WTC11 (cell line): ENCODE results near the gene MAGI2. TPM values are rescaled to one million over a fixed set of nuclear protein-coding genes. Genes with fewer than 3 reads are reported as not detected.

Experiments used
- ATAC-seq: fragments of 200-7000 bp; cut with Tn5 transposase; 2 replicates; pipeline ENCODE4 v1.10.0; 2021; ENCODE audit warnings: mild to moderate bottlenecking, moderate library complexity
- CTCF ChIA-PET: fragments of 300-600 bp; sonication (Branson Sonifier 250); formaldehyde crosslinking; loops from one replicate; lab custom pipeline; 2021; ENCODE audit warnings: antibody characterized with exemption; lab: Charles Lee
- POLR2A ChIA-PET: fragments of 350-600 bp; sonication (Branson Sonifier 250); formaldehyde crosslinking; loops from one replicate; lab custom pipeline; 2021; ENCODE audit warnings: antibody characterized with exemption; lab: Charles Lee
- DNase-seq: peaks from one replicate; pipeline ENCODE4 v3.0.0; 2021; ENCODE audit warnings: low spot score
- H3K27ac Mint-ChIP-seq: 2 replicates; pipeline ENCODE4 v1.8.0; 2021; ENCODE audit warnings: mixed read lengths
- H3K27me3 Mint-ChIP-seq: 2 replicates; pipeline ENCODE4 v1.8.0; 2021; ENCODE audit warnings: low read depth, mild to moderate bottlenecking, moderate library complexity, mixed read lengths
- H3K36me3 Mint-ChIP-seq: 2 replicates; pipeline ENCODE4 v1.8.0; 2021; ENCODE audit warnings: mixed read lengths
- H3K4me1 Mint-ChIP-seq: 2 replicates; pipeline ENCODE4 v1.8.0; 2022; ENCODE audit warnings: mixed read lengths
- H3K4me3 Mint-ChIP-seq: 2 replicates; pipeline ENCODE4 v1.8.0; 2021; ENCODE audit warnings: mild to moderate bottlenecking, moderate library complexity, mixed read lengths
- H3K9me3 Mint-ChIP-seq: 2 replicates; pipeline ENCODE4 v1.8.0; 2021; ENCODE audit warnings: mixed read lengths
- CREB1 ChIP-seq: sonication (generic); formaldehyde crosslinking; IDR thresholded peaks from 2 replicates; pipeline ENCODE4 v1.8.0; 2023; ENCODE audit warnings: mild to moderate bottlenecking, missing genetic modification reagents
- FOXP1 ChIP-seq: sonication (generic); formaldehyde crosslinking; IDR thresholded peaks from 2 replicates; pipeline ENCODE4 v1.8.0; 2022; ENCODE audit warnings: missing genetic modification reagents, mild to moderate bottlenecking, moderate library complexity, borderline replicate concordance
- KAT7 ChIP-seq: sonication (generic); formaldehyde crosslinking; IDR thresholded peaks from 2 replicates; pipeline ENCODE4 v1.8.1; 2023; ENCODE audit warnings: missing genetic modification reagents, mild to moderate bottlenecking, borderline replicate concordance
- MYBL2 ChIP-seq: sonication (generic); formaldehyde crosslinking; IDR thresholded peaks from 2 replicates; pipeline ENCODE4 v1.8.1; 2023; ENCODE audit warnings: mild to moderate bottlenecking, moderate library complexity, missing genetic modification reagents
- NFYB ChIP-seq: sonication (generic); formaldehyde crosslinking; conservative IDR thresholded peaks from 2 replicates; pipeline ENCODE4 v1.8.0; 2022; ENCODE audit warnings: low read depth, missing genetic modification reagents
- NR2C2 ChIP-seq: sonication (generic); formaldehyde crosslinking; IDR thresholded peaks from 2 replicates; pipeline ENCODE4 v1.8.0; 2022; ENCODE audit warnings: mild to moderate bottlenecking, missing genetic modification reagents
- NR3C1 ChIP-seq: sonication (generic); formaldehyde crosslinking; conservative IDR thresholded peaks from 2 replicates; pipeline ENCODE4 v1.8.1; 2023; ENCODE audit warnings: low read depth, mild to moderate bottlenecking, missing genetic modification reagents
- RELA ChIP-seq: sonication (generic); formaldehyde crosslinking; IDR thresholded peaks from 2 replicates; pipeline ENCODE4 v1.8.1; 2022; ENCODE audit warnings: missing genetic modification reagents, mild to moderate bottlenecking, borderline replicate concordance
- TEAD1 ChIP-seq: sonication (generic); formaldehyde crosslinking; IDR thresholded peaks from 2 replicates; pipeline ENCODE4 v1.8.0; 2022; ENCODE audit warnings: mild to moderate bottlenecking, missing genetic modification reagents
- TP53 ChIP-seq: sonication (generic); formaldehyde crosslinking; IDR thresholded peaks from 2 replicates; pipeline ENCODE4 v1.8.1; 2023; ENCODE audit warnings: mild to moderate bottlenecking, missing genetic modification reagents
- ZNF671 ChIP-seq: fragments of 250-450 bp; sonication (Bioruptor Pico); IDR thresholded peaks from 2 replicates; pipeline ENCODE4 v1.8.0; 2021; ENCODE audit warnings: mild to moderate bottlenecking
- total RNA-seq: library from RNA; stranded (reverse); gene quantifications from 3 replicates; pipeline ENCODE4 v1.2.3, GENCODE V29; 2021
- TF ChIP-seq, protein P1 (sequence below): sonication (generic); formaldehyde crosslinking; IDR thresholded peaks from 2 replicates; pipeline ENCODE4 v1.8.1; 2022; ENCODE audit warnings: low read depth, missing genetic modification reagents, borderline replicate concordance
- TF ChIP-seq, protein P2 (sequence below): sonication (generic); formaldehyde crosslinking; IDR thresholded peaks from 2 replicates; pipeline ENCODE4 v1.8.1; 2023; ENCODE audit warnings: mild to moderate bottlenecking, missing genetic modification reagents, borderline replicate concordance
- TF ChIP-seq, protein P3 (sequence below): sonication (generic); formaldehyde crosslinking; IDR thresholded peaks from 2 replicates; pipeline ENCODE4 v1.8.1; 2023; ENCODE audit warnings: mild to moderate bottlenecking, moderate library complexity, missing genetic modification reagents
- TF ChIP-seq, protein P4 (sequence below): fragments of 250-450 bp; sonication (Bioruptor Pico); IDR thresholded peaks from 2 replicates; pipeline ENCODE4 v1.8.0; 2021; ENCODE audit warnings: mild to moderate bottlenecking
- TF ChIP-seq, protein P5 (sequence below): sonication (generic); formaldehyde crosslinking; IDR thresholded peaks from 2 replicates; pipeline ENCODE4 v1.8.0; 2023; ENCODE audit warnings: missing genetic modification reagents, mild to moderate bottlenecking, borderline replicate concordance
- TF ChIP-seq, protein P6 (sequence below): fragments of 250-450 bp; sonication (Bioruptor Pico); IDR thresholded peaks from 2 replicates; pipeline ENCODE4 v1.9.0; 2021; ENCODE audit warnings: mild to moderate bottlenecking
- TF ChIP-seq, protein P7 (sequence below): fragments of 250-450 bp; sonication (Bioruptor Pico); IDR thresholded peaks from 2 replicates; pipeline ENCODE4 v1.9.0; 2021; ENCODE audit warnings: moderate library complexity, mild to moderate bottlenecking, inconsistent platforms, borderline replicate concordance

Gene MAGI2
- total RNA-seq, 1 experiment from 2014 or later: 26.6 TPM

DNA sequence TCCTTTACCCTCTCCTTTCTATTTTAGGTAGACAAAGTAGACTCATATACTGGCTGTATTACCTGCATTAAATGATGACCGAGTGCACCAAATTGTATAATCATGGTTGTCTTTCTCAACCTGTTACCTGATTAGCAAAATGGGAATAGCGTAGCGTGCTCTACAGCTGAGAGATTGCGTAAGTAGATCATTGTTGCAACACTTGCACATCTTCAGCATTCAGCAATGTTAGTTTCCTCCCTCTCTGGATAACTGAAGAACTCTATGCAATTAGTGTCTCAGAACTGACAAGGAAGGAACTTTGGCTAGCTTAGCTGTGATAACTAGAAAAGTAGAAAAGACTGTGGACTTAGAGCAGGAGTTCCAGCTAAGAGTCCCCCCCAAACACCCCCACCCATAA, 867.5 kb downstream of the MAGI2 start:
- TF ChIP-seq KAT7 (CRISPR knock-in tag): no peak
- TF ChIP-seq, protein P1, sequence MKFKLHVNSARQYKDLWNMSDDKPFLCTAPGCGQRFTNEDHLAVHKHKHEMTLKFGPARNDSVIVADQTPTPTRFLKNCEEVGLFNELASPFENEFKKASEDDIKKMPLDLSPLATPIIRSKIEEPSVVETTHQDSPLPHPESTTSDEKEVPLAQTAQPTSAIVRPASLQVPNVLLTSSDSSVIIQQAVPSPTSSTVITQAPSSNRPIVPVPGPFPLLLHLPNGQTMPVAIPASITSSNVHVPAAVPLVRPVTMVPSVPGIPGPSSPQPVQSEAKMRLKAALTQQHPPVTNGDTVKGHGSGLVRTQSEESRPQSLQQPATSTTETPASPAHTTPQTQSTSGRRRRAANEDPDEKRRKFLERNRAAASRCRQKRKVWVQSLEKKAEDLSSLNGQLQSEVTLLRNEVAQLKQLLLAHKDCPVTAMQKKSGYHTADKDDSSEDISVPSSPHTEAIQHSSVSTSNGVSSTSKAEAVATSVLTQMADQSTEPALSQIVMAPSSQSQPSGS (CRISPR knock-in tag): no peak
- TF ChIP-seq, protein P2, sequence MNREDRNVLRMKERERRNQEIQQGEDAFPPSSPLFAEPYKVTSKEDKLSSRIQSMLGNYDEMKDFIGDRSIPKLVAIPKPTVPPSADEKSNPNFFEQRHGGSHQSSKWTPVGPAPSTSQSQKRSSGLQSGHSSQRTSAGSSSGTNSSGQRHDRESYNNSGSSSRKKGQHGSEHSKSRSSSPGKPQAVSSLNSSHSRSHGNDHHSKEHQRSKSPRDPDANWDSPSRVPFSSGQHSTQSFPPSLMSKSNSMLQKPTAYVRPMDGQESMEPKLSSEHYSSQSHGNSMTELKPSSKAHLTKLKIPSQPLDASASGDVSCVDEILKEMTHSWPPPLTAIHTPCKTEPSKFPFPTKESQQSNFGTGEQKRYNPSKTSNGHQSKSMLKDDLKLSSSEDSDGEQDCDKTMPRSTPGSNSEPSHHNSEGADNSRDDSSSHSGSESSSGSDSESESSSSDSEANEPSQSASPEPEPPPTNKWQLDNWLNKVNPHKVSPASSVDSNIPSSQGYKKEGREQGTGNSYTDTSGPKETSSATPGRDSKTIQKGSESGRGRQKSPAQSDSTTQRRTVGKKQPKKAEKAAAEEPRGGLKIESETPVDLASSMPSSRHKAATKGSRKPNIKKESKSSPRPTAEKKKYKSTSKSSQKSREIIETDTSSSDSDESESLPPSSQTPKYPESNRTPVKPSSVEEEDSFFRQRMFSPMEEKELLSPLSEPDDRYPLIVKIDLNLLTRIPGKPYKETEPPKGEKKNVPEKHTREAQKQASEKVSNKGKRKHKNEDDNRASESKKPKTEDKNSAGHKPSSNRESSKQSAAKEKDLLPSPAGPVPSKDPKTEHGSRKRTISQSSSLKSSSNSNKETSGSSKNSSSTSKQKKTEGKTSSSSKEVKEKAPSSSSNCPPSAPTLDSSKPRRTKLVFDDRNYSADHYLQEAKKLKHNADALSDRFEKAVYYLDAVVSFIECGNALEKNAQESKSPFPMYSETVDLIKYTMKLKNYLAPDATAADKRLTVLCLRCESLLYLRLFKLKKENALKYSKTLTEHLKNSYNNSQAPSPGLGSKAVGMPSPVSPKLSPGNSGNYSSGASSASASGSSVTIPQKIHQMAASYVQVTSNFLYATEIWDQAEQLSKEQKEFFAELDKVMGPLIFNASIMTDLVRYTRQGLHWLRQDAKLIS (CRISPR knock-in tag): no peak
- TF ChIP-seq TP53 (CRISPR knock-in tag): no peak
- TF ChIP-seq TEAD1 (CRISPR knock-in tag): no peak
- TF ChIP-seq, protein P3, sequence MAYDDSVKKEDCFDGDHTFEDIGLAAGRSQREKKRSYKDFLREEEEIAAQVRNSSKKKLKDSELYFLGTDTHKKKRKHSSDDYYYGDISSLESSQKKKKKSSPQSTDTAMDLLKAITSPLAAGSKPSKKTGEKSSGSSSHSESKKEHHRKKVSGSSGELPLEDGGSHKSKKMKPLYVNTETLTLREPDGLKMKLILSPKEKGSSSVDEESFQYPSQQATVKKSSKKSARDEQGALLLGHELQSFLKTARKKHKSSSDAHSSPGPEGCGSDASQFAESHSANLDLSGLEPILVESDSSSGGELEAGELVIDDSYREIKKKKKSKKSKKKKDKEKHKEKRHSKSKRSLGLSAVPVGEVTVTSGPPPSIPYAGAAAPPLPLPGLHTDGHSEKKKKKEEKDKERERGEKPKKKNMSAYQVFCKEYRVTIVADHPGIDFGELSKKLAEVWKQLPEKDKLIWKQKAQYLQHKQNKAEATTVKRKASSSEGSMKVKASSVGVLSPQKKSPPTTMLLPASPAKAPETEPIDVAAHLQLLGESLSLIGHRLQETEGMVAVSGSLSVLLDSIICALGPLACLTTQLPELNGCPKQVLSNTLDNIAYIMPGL (CRISPR knock-in tag): no peak
- no peak for TF ChIP-seq CREB1 (CRISPR knock-in tag)
- no peak for TF ChIP-seq RELA (CRISPR knock-in tag)
- TF ChIP-seq, protein P4, sequence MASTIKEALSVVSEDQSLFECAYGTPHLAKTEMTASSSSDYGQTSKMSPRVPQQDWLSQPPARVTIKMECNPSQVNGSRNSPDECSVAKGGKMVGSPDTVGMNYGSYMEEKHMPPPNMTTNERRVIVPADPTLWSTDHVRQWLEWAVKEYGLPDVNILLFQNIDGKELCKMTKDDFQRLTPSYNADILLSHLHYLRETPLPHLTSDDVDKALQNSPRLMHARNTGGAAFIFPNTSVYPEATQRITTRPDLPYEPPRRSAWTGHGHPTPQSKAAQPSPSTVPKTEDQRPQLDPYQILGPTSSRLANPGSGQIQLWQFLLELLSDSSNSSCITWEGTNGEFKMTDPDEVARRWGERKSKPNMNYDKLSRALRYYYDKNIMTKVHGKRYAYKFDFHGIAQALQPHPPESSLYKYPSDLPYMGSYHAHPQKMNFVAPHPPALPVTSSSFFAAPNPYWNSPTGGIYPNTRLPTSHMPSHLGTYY: no peak
- TF ChIP-seq, protein P5, sequence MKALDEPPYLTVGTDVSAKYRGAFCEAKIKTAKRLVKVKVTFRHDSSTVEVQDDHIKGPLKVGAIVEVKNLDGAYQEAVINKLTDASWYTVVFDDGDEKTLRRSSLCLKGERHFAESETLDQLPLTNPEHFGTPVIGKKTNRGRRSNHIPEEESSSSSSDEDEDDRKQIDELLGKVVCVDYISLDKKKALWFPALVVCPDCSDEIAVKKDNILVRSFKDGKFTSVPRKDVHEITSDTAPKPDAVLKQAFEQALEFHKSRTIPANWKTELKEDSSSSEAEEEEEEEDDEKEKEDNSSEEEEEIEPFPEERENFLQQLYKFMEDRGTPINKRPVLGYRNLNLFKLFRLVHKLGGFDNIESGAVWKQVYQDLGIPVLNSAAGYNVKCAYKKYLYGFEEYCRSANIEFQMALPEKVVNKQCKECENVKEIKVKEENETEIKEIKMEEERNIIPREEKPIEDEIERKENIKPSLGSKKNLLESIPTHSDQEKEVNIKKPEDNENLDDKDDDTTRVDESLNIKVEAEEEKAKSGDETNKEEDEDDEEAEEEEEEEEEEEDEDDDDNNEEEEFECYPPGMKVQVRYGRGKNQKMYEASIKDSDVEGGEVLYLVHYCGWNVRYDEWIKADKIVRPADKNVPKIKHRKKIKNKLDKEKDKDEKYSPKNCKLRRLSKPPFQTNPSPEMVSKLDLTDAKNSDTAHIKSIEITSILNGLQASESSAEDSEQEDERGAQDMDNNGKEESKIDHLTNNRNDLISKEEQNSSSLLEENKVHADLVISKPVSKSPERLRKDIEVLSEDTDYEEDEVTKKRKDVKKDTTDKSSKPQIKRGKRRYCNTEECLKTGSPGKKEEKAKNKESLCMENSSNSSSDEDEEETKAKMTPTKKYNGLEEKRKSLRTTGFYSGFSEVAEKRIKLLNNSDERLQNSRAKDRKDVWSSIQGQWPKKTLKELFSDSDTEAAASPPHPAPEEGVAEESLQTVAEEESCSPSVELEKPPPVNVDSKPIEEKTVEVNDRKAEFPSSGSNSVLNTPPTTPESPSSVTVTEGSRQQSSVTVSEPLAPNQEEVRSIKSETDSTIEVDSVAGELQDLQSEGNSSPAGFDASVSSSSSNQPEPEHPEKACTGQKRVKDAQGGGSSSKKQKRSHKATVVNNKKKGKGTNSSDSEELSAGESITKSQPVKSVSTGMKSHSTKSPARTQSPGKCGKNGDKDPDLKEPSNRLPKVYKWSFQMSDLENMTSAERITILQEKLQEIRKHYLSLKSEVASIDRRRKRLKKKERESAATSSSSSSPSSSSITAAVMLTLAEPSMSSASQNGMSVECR (CRISPR knock-in tag): no peak
- TF ChIP-seq NR2C2 (CRISPR knock-in tag): no peak
- TF ChIP-seq FOXP1 (CRISPR knock-in tag): no peak
- TF ChIP-seq NR3C1 (CRISPR knock-in tag): no peak
- TF ChIP-seq, protein P6, sequence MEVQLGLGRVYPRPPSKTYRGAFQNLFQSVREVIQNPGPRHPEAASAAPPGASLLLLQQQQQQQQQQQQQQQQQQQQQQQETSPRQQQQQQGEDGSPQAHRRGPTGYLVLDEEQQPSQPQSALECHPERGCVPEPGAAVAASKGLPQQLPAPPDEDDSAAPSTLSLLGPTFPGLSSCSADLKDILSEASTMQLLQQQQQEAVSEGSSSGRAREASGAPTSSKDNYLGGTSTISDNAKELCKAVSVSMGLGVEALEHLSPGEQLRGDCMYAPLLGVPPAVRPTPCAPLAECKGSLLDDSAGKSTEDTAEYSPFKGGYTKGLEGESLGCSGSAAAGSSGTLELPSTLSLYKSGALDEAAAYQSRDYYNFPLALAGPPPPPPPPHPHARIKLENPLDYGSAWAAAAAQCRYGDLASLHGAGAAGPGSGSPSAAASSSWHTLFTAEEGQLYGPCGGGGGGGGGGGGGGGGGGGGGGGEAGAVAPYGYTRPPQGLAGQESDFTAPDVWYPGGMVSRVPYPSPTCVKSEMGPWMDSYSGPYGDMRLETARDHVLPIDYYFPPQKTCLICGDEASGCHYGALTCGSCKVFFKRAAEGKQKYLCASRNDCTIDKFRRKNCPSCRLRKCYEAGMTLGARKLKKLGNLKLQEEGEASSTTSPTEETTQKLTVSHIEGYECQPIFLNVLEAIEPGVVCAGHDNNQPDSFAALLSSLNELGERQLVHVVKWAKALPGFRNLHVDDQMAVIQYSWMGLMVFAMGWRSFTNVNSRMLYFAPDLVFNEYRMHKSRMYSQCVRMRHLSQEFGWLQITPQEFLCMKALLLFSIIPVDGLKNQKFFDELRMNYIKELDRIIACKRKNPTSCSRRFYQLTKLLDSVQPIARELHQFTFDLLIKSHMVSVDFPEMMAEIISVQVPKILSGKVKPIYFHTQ (CRISPR knock-in tag): no peak
- no peak for TF ChIP-seq MYBL2 (CRISPR knock-in tag)
- no peak for TF ChIP-seq NFYB
- TF ChIP-seq ZNF671 (CRISPR knock-in tag): no peak
- TF ChIP-seq, protein P7, sequence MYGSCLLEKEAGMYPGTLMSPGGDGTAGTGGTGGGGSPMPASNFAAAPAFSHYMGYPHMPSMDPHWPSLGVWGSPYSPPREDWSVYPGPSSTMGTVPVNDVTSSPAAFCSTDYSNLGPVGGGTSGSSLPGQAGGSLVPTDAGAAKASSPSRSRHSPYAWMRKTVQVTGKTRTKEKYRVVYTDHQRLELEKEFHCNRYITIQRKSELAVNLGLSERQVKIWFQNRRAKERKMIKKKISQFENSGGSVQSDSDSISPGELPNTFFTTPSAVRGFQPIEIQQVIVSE (CRISPR knock-in tag): no peak

More for the DNA sequence above, 867.5 kb downstream of the MAGI2 start:
- CTCF ChIA-PET: no interaction called here
- Mint-ChIP-seq H3K36me3 (peaks cover 5% of the 10 kb centered on the region), H3K9me3 (no peaks in the 10 kb centered on the region), H3K4me1 (peaks cover 74% of the 10 kb centered on the region), H3K27me3 (no peaks in the 10 kb centered on the region; the same call in 1 of the 2 replicates), H3K4me3 (no peak overlapping the region), H3K27ac (no peak overlapping the region)
- POLR2A ChIA-PET: no interaction called here
- DNase-seq (no peak), ATAC-seq (no peak)
